ENCODE results near the gene ZNFX1. TPM values are rescaled to one million over a fixed set of nuclear protein-coding genes. Genes with fewer than 3 reads are reported as not detected.
"Not testable (repeated sequence)": the region's sequence is repeated elsewhere in the genome, so short reads cannot be mapped to it uniquely, and the experiment has no call there.

ZNFX1 gene
- polyA plus RNA-seq, 1 donor from 2014 or later, result 5.4 TPM

DNA sequence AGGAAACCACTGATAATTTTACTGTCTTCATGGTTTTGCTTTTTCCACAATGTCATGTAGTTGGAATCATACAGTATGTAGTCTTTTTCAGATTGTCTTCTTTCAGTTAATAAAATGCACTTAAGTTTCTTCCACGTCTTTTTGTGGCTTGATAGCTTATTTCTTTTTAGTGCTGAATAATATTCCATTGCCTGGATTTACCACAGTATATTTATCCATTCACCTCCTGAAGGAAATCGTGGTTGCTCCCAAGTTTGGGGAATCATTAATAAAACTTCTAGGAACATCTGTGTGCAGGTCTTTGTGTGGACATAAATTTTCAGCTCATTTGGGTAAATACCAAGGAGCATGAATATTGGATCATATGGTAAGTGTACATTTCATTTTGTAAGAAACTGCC lies 38.8 kb upstream of the ZNFX1 start:
- no peaks in the 10 kb centered on the region for H3K79me2 ChIP-seq (replicated peaks; ENCODE audit: insufficient read depth, low read length)
- H3K27ac ChIP-seq (ENCODE audit: low read length), result no peak overlapping the region
- no peak overlapping the region for H3K4me3 ChIP-seq (ENCODE audit: low read length)
- H3K4me2 ChIP-seq (ENCODE audit: low read length), result no peak overlapping the region
- peaks cover 55% of the 10 kb centered on the region for H3K27me3 ChIP-seq (ENCODE audit: insufficient read depth, low read depth, low read length)
- peaks cover 6% of the 10 kb centered on the region for H3K9me3 ChIP-seq (ENCODE audit: low read length)
- TF ChIP-seq, protein P1, sequence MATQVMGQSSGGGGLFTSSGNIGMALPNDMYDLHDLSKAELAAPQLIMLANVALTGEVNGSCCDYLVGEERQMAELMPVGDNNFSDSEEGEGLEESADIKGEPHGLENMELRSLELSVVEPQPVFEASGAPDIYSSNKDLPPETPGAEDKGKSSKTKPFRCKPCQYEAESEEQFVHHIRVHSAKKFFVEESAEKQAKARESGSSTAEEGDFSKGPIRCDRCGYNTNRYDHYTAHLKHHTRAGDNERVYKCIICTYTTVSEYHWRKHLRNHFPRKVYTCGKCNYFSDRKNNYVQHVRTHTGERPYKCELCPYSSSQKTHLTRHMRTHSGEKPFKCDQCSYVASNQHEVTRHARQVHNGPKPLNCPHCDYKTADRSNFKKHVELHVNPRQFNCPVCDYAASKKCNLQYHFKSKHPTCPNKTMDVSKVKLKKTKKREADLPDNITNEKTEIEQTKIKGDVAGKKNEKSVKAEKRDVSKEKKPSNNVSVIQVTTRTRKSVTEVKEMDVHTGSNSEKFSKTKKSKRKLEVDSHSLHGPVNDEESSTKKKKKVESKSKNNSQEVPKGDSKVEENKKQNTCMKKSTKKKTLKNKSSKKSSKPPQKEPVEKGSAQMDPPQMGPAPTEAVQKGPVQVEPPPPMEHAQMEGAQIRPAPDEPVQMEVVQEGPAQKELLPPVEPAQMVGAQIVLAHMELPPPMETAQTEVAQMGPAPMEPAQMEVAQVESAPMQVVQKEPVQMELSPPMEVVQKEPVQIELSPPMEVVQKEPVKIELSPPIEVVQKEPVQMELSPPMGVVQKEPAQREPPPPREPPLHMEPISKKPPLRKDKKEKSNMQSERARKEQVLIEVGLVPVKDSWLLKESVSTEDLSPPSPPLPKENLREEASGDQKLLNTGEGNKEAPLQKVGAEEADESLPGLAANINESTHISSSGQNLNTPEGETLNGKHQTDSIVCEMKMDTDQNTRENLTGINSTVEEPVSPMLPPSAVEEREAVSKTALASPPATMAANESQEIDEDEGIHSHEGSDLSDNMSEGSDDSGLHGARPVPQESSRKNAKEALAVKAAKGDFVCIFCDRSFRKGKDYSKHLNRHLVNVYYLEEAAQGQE (IDR thresholded peaks at IDR 0.05; ENCODE audit: borderline replicate concordance), result no peak
- no peak for TF ChIP-seq EZH2 (IDR thresholded peaks at IDR 0.05; ENCODE audit: borderline replicate concordance, insufficient read depth, low read length, poor library complexity, severe bottlenecking)
- TF ChIP-seq TAF1 (IDR thresholded peaks at IDR 0.05; ENCODE audit: low read depth), result no peak
- no peak for TF ChIP-seq EP300 (conservative IDR thresholded peaks at IDR 0.05; ENCODE audit: poor library complexity, severe bottlenecking)
- TF ChIP-seq POLR2AphosphoS5 (IDR thresholded peaks at IDR 0.05), result no peak
- no peak for TF ChIP-seq SMC3 (conservative IDR thresholded peaks at IDR 0.05; ENCODE audit: poor library complexity)
- no peak for TF ChIP-seq RAD21 (conservative IDR thresholded peaks at IDR 0.05)
- no peak for TF ChIP-seq CTCF (IDR thresholded peaks at IDR 0.05; ENCODE audit: poor library complexity, severe bottlenecking)
- TF ChIP-seq MXI1 (conservative IDR thresholded peaks at IDR 0.05; ENCODE audit: poor library complexity, severe bottlenecking), result no peak
- H3K36me3 ChIP-seq (ENCODE audit: insufficient read depth, low read length), result no peaks in the 10 kb centered on the region
- H2AFZ ChIP-seq (ENCODE audit: low read depth, low read length), result no peak overlapping the region
- no peak overlapping the region for H3K9ac ChIP-seq (ENCODE audit: low read length)
- no peaks in the 10 kb centered on the region for H3F3A ChIP-seq (ENCODE audit: insufficient read depth, low read length, poor library complexity, severe bottlenecking)
- no peaks in the 10 kb centered on the region for H4K20me1 ChIP-seq (ENCODE audit: insufficient read depth)
- no peaks in the 10 kb centered on the region for H3K9me2 ChIP-seq (ENCODE audit: insufficient read depth, low read length)

GRCh38 chr20:49315580-49315979 lies 37.7 kb upstream of the ZNFX1 start:
- TF ChIP-seq RAD21 (conservative IDR thresholded peaks at IDR 0.05), result no peak
- TF ChIP-seq MXI1 (conservative IDR thresholded peaks at IDR 0.05; ENCODE audit: poor library complexity, severe bottlenecking), result no peak
- TF ChIP-seq TAF1 (IDR thresholded peaks at IDR 0.05; ENCODE audit: low read depth), result no peak
- TF ChIP-seq SMC3 (conservative IDR thresholded peaks at IDR 0.05; ENCODE audit: poor library complexity), result no peak
- TF ChIP-seq, protein P1 (IDR thresholded peaks at IDR 0.05; ENCODE audit: borderline replicate concordance), result no peak
- TF ChIP-seq EP300 (conservative IDR thresholded peaks at IDR 0.05; ENCODE audit: poor library complexity, severe bottlenecking), result no peak
- no peak for TF ChIP-seq CTCF (IDR thresholded peaks at IDR 0.05; ENCODE audit: poor library complexity, severe bottlenecking)
- TF ChIP-seq POLR2AphosphoS5 (IDR thresholded peaks at IDR 0.05), result no peak
- TF ChIP-seq EZH2 (IDR thresholded peaks at IDR 0.05; ENCODE audit: borderline replicate concordance, insufficient read depth, low read length, poor library complexity, severe bottlenecking), result no peak
- H3K9me3 ChIP-seq (ENCODE audit: low read length), result peaks cover 6% of the 10 kb centered on the region
- no peak overlapping the region for H3K27ac ChIP-seq (ENCODE audit: low read length)
- no peaks in the 10 kb centered on the region for H3F3A ChIP-seq (ENCODE audit: insufficient read depth, low read length, poor library complexity, severe bottlenecking)
- H3K4me3 ChIP-seq (ENCODE audit: low read length), result no peak overlapping the region
- no peaks in the 10 kb centered on the region for H3K36me3 ChIP-seq (ENCODE audit: insufficient read depth, low read length)
- H3K27me3 ChIP-seq (ENCODE audit: insufficient read depth, low read depth, low read length), result peaks cover 50% of the 10 kb centered on the region
- H3K9ac ChIP-seq (ENCODE audit: low read length), result no peak overlapping the region
- no peaks in the 10 kb centered on the region for H3K79me2 ChIP-seq (replicated peaks; ENCODE audit: insufficient read depth, low read length)
- no peaks in the 10 kb centered on the region for H4K20me1 ChIP-seq (ENCODE audit: insufficient read depth)
- no peaks in the 10 kb centered on the region for H3K9me2 ChIP-seq (ENCODE audit: insufficient read depth, low read length)
- H2AFZ ChIP-seq (ENCODE audit: low read depth, low read length), result no peak overlapping the region
- no peak overlapping the region for H3K4me2 ChIP-seq (ENCODE audit: low read length)

DNA sequence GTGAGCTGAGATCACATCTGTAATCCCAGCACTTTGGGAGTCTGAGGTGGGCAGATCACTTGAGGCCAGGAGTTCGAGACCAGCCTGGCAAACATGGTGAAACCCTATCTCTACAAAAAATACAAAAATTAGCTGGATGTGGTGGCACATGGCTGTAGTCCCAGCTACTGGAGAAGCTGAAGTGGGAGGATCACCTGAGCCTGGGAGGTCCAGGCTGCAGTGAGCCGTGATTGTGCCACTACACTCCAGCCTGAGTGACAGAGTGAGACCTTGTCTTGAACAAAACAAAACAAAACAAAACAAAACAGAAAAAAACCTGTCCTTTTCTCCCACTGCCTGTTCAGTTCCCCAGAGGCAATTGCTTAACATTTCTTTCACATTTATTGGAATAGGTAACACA lies 36.2 kb upstream of the ZNFX1 start:
- H3K36me3 ChIP-seq (ENCODE audit: insufficient read depth, low read length); H3K27ac ChIP-seq (ENCODE audit: low read length); H3K4me2 ChIP-seq (ENCODE audit: low read length); H3F3A ChIP-seq (ENCODE audit: insufficient read depth, low read length, poor library complexity, severe bottlenecking); H2AFZ ChIP-seq (ENCODE audit: low read depth, low read length); H3K79me2 ChIP-seq (replicated peaks; ENCODE audit: insufficient read depth, low read length); H3K9me3 ChIP-seq (ENCODE audit: low read length); H3K9me2 ChIP-seq (ENCODE audit: insufficient read depth, low read length); H4K20me1 ChIP-seq (ENCODE audit: insufficient read depth); H3K9ac ChIP-seq (ENCODE audit: low read length); H3K4me3 ChIP-seq (ENCODE audit: low read length): not testable (repeated sequence)
- H3K27me3 ChIP-seq (ENCODE audit: insufficient read depth, low read depth, low read length), result peaks cover 34% of the 10 kb centered on the region

All from neural cell (in vitro differentiated cells).